Calu3 (cell line): ENCODE results near the gene WDPCP. TPM values are rescaled to one million over a fixed set of nuclear protein-coding genes. Genes with fewer than 3 reads are reported as not detected.

Experiments used
- BruUV-seq: library from RNA; stranded (reverse); fragments of 400-500 nt; replicated peaks from 2 replicates; lab custom pipeline; 2021; lab: Mats Ljungman, UMichigan
- CTCF ChIA-PET: fragments of 300-600 bp; sonication (Branson Sonifier 250); formaldehyde crosslinking; loops from one replicate; lab custom pipeline; 2022; ENCODE audit warnings: antibody characterized with exemption; lab: Charles Lee
- DNase-seq: peaks from one replicate; pipeline ENCODE4 v3.0.0; 2022
- H3K27ac Mint-ChIP-seq: one replicate; pipeline ENCODE4 v1.8.0; 2022; ENCODE audit warnings: mixed read lengths; ENCODE audit not compliant: unreplicated experiment
- H3K27me3 Mint-ChIP-seq: one replicate; pipeline ENCODE4 v1.8.0; 2022; ENCODE audit warnings: mixed read lengths; ENCODE audit not compliant: unreplicated experiment
- H3K36me3 Mint-ChIP-seq: one replicate; pipeline ENCODE4 v1.8.0; 2022; ENCODE audit warnings: mild to moderate bottlenecking, moderate library complexity, mixed read lengths; ENCODE audit not compliant: insufficient read depth, unreplicated experiment
- H3K4me1 Mint-ChIP-seq: one replicate; pipeline ENCODE4 v1.8.0; 2022; ENCODE audit warnings: mild to moderate bottlenecking, low read depth, mixed read lengths; ENCODE audit not compliant: unreplicated experiment
- H3K4me3 Mint-ChIP-seq: one replicate; pipeline ENCODE4 v1.8.0; 2022; ENCODE audit warnings: mild to moderate bottlenecking, low read depth, moderate library complexity, mixed read lengths; ENCODE audit not compliant: unreplicated experiment
- H3K9me3 Mint-ChIP-seq: one replicate; pipeline ENCODE4 v1.8.0; 2022; ENCODE audit warnings: low read depth, mixed read lengths; ENCODE audit not compliant: unreplicated experiment
- CTCF ChIP-seq: fragments of 200-600 bp; IDR thresholded peaks from one replicate; pipeline ENCODE4 v1.8.0; 2022; ENCODE audit warnings: antibody characterized with exemption; ENCODE audit not compliant: unreplicated experiment
- intact Hi-C: fragments of 100-400 bp; cut with micrococcal nuclease; formaldehyde crosslinking; loops from one replicate; pipeline ENCODE4 v1.10.0; 2022; ENCODE audit not compliant: unreplicated experiment
- total RNA-seq: library from RNA; stranded (reverse); gene quantifications from 2 replicates; pipeline ENCODE4 v1.2.3, GENCODE V29; 2022

The WDPCP gene
- total RNA-seq, 1 experiment from 2014 or later = 9.0 TPM

DNA sequence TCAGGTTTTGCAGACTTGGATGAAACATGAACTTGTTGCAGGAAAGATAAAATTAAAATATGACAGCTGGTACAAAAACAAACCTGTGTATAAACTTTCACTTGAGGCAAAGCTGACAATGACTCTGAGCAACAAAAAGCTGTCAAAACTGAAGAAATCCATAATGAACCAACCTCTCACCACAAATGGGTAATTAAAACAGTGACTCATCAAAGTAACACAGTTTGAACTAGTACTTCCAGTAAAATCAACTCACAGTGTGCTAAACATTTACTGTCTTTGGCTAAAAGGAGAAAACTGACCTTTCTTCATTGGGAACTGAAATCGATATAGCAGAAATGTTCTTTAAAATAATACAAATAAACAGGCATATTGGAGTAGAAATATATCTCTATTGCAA, 209.7 kb downstream of the WDPCP start:
- Mint-ChIP-seq H3K9me3 (no peaks in the 10 kb centered on the region), H3K4me3 (peak overlapping the region; percentile 20), H3K4me1 (peaks cover 14% of the 10 kb centered on the region), H3K27me3 (no peaks in the 10 kb centered on the region), H3K27ac (peak overlapping the region; percentile 45), H3K36me3 (no peaks in the 10 kb centered on the region)
- no peak for DNase-seq
- TF ChIP-seq CTCF = no peak
- CTCF ChIA-PET = interaction anchor here (1.0 kb wide), 1 partner anchor 46 kb away, joined by 3 read pairs; no protein-coding TSS in a partner anchor
- intact Hi-C loops = no loop called here
- BruUV-seq = no TSS peak

DNA sequence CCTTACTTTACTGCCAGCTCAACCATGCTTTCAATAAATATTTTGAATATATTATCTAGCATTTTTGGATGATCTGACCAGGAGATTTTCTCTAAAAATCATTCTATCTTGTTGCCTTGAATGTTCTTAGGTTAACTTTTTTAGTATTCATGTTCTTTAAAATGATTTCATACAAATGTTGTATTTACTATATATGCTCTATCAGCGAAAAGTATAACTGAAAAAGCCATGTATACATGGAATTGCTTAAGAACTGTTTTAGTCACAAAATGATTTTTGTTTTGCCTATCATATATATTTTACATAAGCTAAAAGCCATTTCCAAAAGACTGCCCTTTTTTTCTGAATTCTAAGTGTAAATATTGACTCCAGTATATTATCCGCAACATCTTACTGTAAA, 213.9 kb downstream of the WDPCP start:
- Mint-ChIP-seq H3K36me3 (no peaks in the 10 kb centered on the region), H3K4me3 (no peak overlapping the region), H3K27me3 (no peaks in the 10 kb centered on the region), H3K9me3 (no peaks in the 10 kb centered on the region), H3K4me1 (peaks cover 14% of the 10 kb centered on the region), H3K27ac (no peak overlapping the region)
- BruUV-seq = no TSS peak
- CTCF ChIA-PET = interaction anchor here (0.7 kb wide), 1 partner anchor 466 kb away, joined by 3 read pairs; no protein-coding TSS in a partner anchor
- TF ChIP-seq CTCF = no peak
- intact Hi-C loops = no loop called here
- DNase-seq = no peak

- Mint-ChIP-seq H3K4me3 (no peak overlapping the region), H3K27ac (no peak overlapping the region), H3K4me1 (no peaks in the 10 kb centered on the region), H3K9me3 (no peaks in the 10 kb centered on the region), H3K36me3 (no peaks in the 10 kb centered on the region), H3K27me3 (no peaks in the 10 kb centered on the region)
- CTCF ChIA-PET = no interaction called here
- no peak for TF ChIP-seq CTCF
- DNase-seq = no peak
- intact Hi-C loops = no loop called here
- no TSS peak for BruUV-seq
Measured at GRCh38 chr2:63372549-63372948, 215.7 kb downstream of the WDPCP start.

- CTCF ChIA-PET = no interaction called here
- BruUV-seq = no TSS peak
- Mint-ChIP-seq H3K27me3 (no peaks in the 10 kb centered on the region), H3K27ac (no peak overlapping the region), H3K9me3 (no peaks in the 10 kb centered on the region), H3K36me3 (no peaks in the 10 kb centered on the region), H3K4me1 (no peaks in the 10 kb centered on the region), H3K4me3 (no peak overlapping the region)
- DNase-seq = no peak
- TF ChIP-seq CTCF = no peak
- intact Hi-C loops = no loop called here
Measured at GRCh38 chr2:63369146-63369545, 219.1 kb downstream of the WDPCP start.
